Stimulated activated naive B cell treated with anti-CD40 and anti-IgM and Interleukin-4, amounts not matched to agents 10 μg/mL and 1 μg/mL and 100 μg/mL, for 72 hours (primary cell): ENCODE results near the gene QPRT.
"Not testable (repeated sequence)": the region's sequence is repeated elsewhere in the genome, so short reads cannot be mapped to it uniquely, and the experiment has no call there.

ENCODE experiments used
- ATAC-seq, 2 donors: fragments of 150-1000 bp; cut with Tn5 transposase; replicated peaks; 2 replicates each; pipeline ENCODE4 v1.10.0; 2021; ENCODE audit warnings: moderate library complexity in 1 of 2
- DNase-seq: peaks from one replicate; pipeline ENCODE4 v3.0.0; 2021
- H3K27ac Mint-ChIP-seq: one replicate; pipeline ENCODE4 v1.8.0; 2022; ENCODE audit warnings: mild to moderate bottlenecking, mixed read lengths
- H3K27me3 Mint-ChIP-seq, 2 donors: one replicate each; pipeline ENCODE4 v1.8.0; 2022; ENCODE audit warnings: mixed read lengths in 2 of 2
- H3K36me3 Mint-ChIP-seq, 2 donors: one replicate each; pipeline ENCODE4 v1.8.0; 2022; ENCODE audit warnings: mixed read lengths in 2 of 2, mild to moderate bottlenecking in 1 of 2
- H3K4me1 Mint-ChIP-seq, 2 donors: one replicate each; pipeline ENCODE4 v1.8.0; 2022; ENCODE audit warnings: mixed read lengths in 2 of 2, mild to moderate bottlenecking in 1 of 2
- H3K4me3 Mint-ChIP-seq, 2 donors: one replicate each; pipeline ENCODE4 v1.8.0; 2022; ENCODE audit warnings: mild to moderate bottlenecking in 2 of 2, mixed read lengths in 2 of 2, moderate library complexity in 1 of 2
- H3K9me3 Mint-ChIP-seq, 2 donors: one replicate each; pipeline ENCODE4 v1.8.0; 2022; ENCODE audit warnings: mixed read lengths in 2 of 2, mild to moderate bottlenecking in 1 of 2

Gene QPRT

GRCh38 chr16:29694384-29695195, 15.6 kb downstream of the QPRT start:
- H3K4me1 Mint-ChIP-seq: peaks cover 13 to 19% of the 10 kb centered on the region in 2 donors
- no peak overlapping the region for H3K4me3 Mint-ChIP-seq
- no peaks in the 10 kb centered on the region for H3K27me3 Mint-ChIP-seq

GRCh38 chr16:29695675-29696074, 16.7 kb downstream of the QPRT start:
- peaks cover 20 to 32% of the 10 kb centered on the region in 2 donors for H3K36me3 Mint-ChIP-seq
- H3K9me3 Mint-ChIP-seq, ATAC-seq, H3K27me3 Mint-ChIP-seq, H3K27ac Mint-ChIP-seq, H3K4me3 Mint-ChIP-seq, DNase-seq: not testable (repeated sequence)
- peaks cover 12 to 17% of the 10 kb centered on the region in 2 donors for H3K4me1 Mint-ChIP-seq

More at GRCh38 chr16:29694384-29695195, 15.6 kb downstream of the QPRT start:
- H3K27ac Mint-ChIP-seq: no peak overlapping the region
- H3K36me3 Mint-ChIP-seq: peaks cover 27 to 29% of the 10 kb centered on the region in 2 donors
- peaks cover 3 to 7% of the 10 kb centered on the region in 2 donors for H3K9me3 Mint-ChIP-seq
- peak in 1 of 2 donors; percentile 51 for ATAC-seq
- no peak for DNase-seq

GRCh38 chr16:29696881-29697331, 17.9 kb downstream of the QPRT start:
- Mint-ChIP-seq H3K9me3 (peaks cover 3 to 6% of the 10 kb centered on the region in 2 donors), H3K4me3 (no peak overlapping the region), H3K4me1 (peaks cover 15 to 22% of the 10 kb centered on the region in 2 donors), H3K27ac (no peak overlapping the region), H3K27me3 (no peaks in the 10 kb centered on the region), H3K36me3 (peaks cover 16 to 28% of the 10 kb centered on the region in 2 donors)
- ATAC-seq (no peak), DNase-seq (no peak)

- Mint-ChIP-seq H3K9me3 (peaks cover 3 to 6% of the 10 kb centered on the region in 2 donors), H3K27ac (no peak overlapping the region), H3K27me3 (no peaks in the 10 kb centered on the region), H3K4me1 (peaks cover 19 to 27% of the 10 kb centered on the region in 2 donors), H3K4me3 (no peak overlapping the region), H3K36me3 (peaks cover 16 to 28% of the 10 kb centered on the region in 2 donors)
- ATAC-seq (no peak), DNase-seq (no peak)
These were observed 18.4 kb downstream of the QPRT start for GRCh38 chr16:29697391-29697790.

GRCh38 chr16:29698042-29698441, 19.1 kb downstream of the QPRT start:
- Mint-ChIP-seq H3K27me3 (no peaks in the 10 kb centered on the region), H3K4me3 (no peak overlapping the region), H3K9me3 (peaks cover 3 to 6% of the 10 kb centered on the region in 2 donors), H3K27ac (no peak overlapping the region), H3K4me1 (peaks cover 24 to 33% of the 10 kb centered on the region in 2 donors), H3K36me3 (peaks cover 16 to 28% of the 10 kb centered on the region in 2 donors)
- DNase-seq: no peak
- no peak for ATAC-seq

GRCh38 chr16:29698484-29699323, 19.7 kb downstream of the QPRT start:
- ATAC-seq: no peak
- peaks cover 16 to 28% of the 10 kb centered on the region in 2 donors for H3K36me3 Mint-ChIP-seq
- H3K4me1 Mint-ChIP-seq: peaks cover 24 to 37% of the 10 kb centered on the region in 2 donors
- no peak overlapping the region for H3K4me3 Mint-ChIP-seq
- peak overlapping the region; percentile 38 for H3K27ac Mint-ChIP-seq
- H3K27me3 Mint-ChIP-seq: no peaks in the 10 kb centered on the region
- H3K9me3 Mint-ChIP-seq: peaks cover 3 to 6% of the 10 kb centered on the region in 2 donors
- no peak for DNase-seq

- Mint-ChIP-seq H3K36me3 (peaks cover 16 to 28% of the 10 kb centered on the region in 2 donors), H3K9me3 (peaks cover 3 to 6% of the 10 kb centered on the region in 2 donors), H3K4me3 (no peak overlapping the region), H3K27me3 (no peaks in the 10 kb centered on the region), H3K4me1 (peaks cover 24 to 32% of the 10 kb centered on the region in 2 donors), H3K27ac (peak overlapping the region; percentile 38)
- no peak for DNase-seq
- no peak for ATAC-seq
These were observed 20.6 kb downstream of the QPRT start for GRCh38 chr16:29699324-29700219.

- H3K4me3 Mint-ChIP-seq: peak overlapping the region; percentile 15 to 21
- ATAC-seq: no peak
- no peaks in the 10 kb centered on the region for H3K27me3 Mint-ChIP-seq
These were observed 21.4 kb downstream of the QPRT start for GRCh38 chr16:29700253-29700987.

GRCh38 chr16:29701214-29701555, 22.2 kb downstream of the QPRT start:
- DNase-seq (no peak), ATAC-seq (no peak)
- Mint-ChIP-seq H3K27me3 (no peaks in the 10 kb centered on the region), H3K4me3 (no peak overlapping the region), H3K9me3 (peaks cover 3 to 6% of the 10 kb centered on the region in 2 donors), H3K4me1 (peaks cover 24 to 31% of the 10 kb centered on the region in 2 donors), H3K27ac (peak overlapping the region; percentile 83), H3K36me3 (peaks cover 16 to 28% of the 10 kb centered on the region in 2 donors)

More at GRCh38 chr16:29700253-29700987, 21.4 kb downstream of the QPRT start:
- Mint-ChIP-seq H3K36me3 (peaks cover 16 to 28% of the 10 kb centered on the region in 2 donors), H3K4me1 (peaks cover 24 to 31% of the 10 kb centered on the region in 2 donors), H3K9me3 (peaks cover 3 to 6% of the 10 kb centered on the region in 2 donors), H3K27ac (peak overlapping the region; percentile 83)
- DNase-seq: peak; percentile 31

GRCh38 chr16:29702269-29702668, 23.3 kb downstream of the QPRT start:
- Mint-ChIP-seq H3K36me3 (peaks cover 11 to 24% of the 10 kb centered on the region in 2 donors), H3K27me3 (no peaks in the 10 kb centered on the region), H3K27ac (peak overlapping the region; percentile 93), H3K4me1 (peaks cover 24 to 31% of the 10 kb centered on the region in 2 donors), H3K9me3 (peaks cover 3 to 6% of the 10 kb centered on the region in 2 donors), H3K4me3 (peak overlapping the region; percentile 71 to 74)
- no peak for DNase-seq
- peak; percentile 21 to 41 for ATAC-seq

GRCh38 chr16:29705030-29705429, 26.1 kb downstream of the QPRT start:
- H3K36me3 Mint-ChIP-seq: peaks cover 1 to 3% of the 10 kb centered on the region in 2 donors
- no peak overlapping the region for H3K4me3 Mint-ChIP-seq
- no peak for DNase-seq
- H3K9me3 Mint-ChIP-seq: peaks cover 0 to 2% of the 10 kb centered on the region in 2 donors
- H3K27me3 Mint-ChIP-seq: peaks cover 0 to 4% of the 10 kb centered on the region in 2 donors
- H3K27ac Mint-ChIP-seq: no peak overlapping the region
- no peak for ATAC-seq
- H3K4me1 Mint-ChIP-seq: peaks cover 30 to 50% of the 10 kb centered on the region in 2 donors

GRCh38 chr16:29707160-29707559, 28.2 kb downstream of the QPRT start:
- H3K27me3 Mint-ChIP-seq, H3K27ac Mint-ChIP-seq, H3K9me3 Mint-ChIP-seq, H3K4me3 Mint-ChIP-seq, H3K36me3 Mint-ChIP-seq, DNase-seq, ATAC-seq: not testable (repeated sequence)
- H3K4me1 Mint-ChIP-seq: peaks cover 27 to 43% of the 10 kb centered on the region in 2 donors
